Measurements from ENCODE around the gene FOXP1. TPM values are rescaled to one million over a fixed set of nuclear protein-coding genes. Genes with fewer than 3 reads are reported as not detected.

Gene FOXP1
- total and polyA plus RNA-seq, 2 of the 13 experiments (the other 11 are each of a cell fraction or from before 2014, with no cell fraction given) = 40.4 to 59.0 TPM

DNA sequence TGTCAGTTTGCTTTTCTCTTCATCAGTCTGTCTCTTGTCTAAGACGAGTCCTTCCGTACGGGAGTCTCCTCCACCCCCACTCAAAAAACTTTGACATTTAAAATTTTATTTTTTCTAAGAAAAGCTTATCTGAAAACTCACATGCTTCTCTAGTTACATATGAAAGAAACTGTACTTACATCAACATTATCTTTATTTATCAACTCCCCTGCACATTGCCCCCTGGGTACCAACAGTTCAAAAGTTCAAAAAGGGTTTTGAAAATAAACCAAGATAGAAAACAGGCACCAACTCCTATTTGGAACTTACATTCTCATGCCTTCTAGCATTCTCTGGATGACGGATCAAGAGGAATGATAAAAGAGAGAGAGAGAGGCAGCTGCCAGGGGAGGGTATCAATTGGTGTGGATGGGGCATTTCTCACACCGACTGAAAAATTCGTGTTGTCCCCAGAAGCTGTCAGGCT lies 182.5 kb downstream of the FOXP1 start (continued):
- TF ChIP-seq, protein P1, sequence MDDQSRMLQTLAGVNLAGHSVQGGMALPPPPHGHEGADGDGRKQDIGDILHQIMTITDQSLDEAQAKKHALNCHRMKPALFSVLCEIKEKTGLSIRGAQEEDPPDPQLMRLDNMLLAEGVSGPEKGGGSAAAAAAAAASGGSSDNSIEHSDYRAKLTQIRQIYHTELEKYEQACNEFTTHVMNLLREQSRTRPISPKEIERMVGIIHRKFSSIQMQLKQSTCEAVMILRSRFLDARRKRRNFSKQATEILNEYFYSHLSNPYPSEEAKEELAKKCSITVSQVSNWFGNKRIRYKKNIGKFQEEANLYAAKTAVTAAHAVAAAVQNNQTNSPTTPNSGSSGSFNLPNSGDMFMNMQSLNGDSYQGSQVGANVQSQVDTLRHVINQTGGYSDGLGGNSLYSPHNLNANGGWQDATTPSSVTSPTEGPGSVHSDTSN (CRISPR knock-in tag; IDR thresholded peaks at IDR 0.05; ENCODE audit: borderline replicate concordance) = no peak
- TF ChIP-seq KDM2A (CRISPR knock-in tag; IDR thresholded peaks at IDR 0.05; ENCODE audit: borderline replicate concordance, low read depth) (no peak), TEAD2 (CRISPR knock-in tag; IDR thresholded peaks at IDR 0.05) (no peak), KLF12 (CRISPR knock-in tag; IDR thresholded peaks at IDR 0.05; ENCODE audit: borderline replicate concordance) (no peak), KAT7 (CRISPR knock-in tag; IDR thresholded peaks at IDR 0.05; ENCODE audit: borderline replicate concordance) (no peak), HNF4A (CRISPR knock-in tag; IDR thresholded peaks at IDR 0.05) (peak; percentile 76), FOXA3 (CRISPR knock-in tag; IDR thresholded peaks at IDR 0.05) (0 out of 2 replicates have a peak, but pooled peaks have one; percentile 17), ZNF432 (CRISPR knock-in tag; IDR thresholded peaks at IDR 0.05; ENCODE audit: borderline replicate concordance) (no peak)
- TF ChIP-seq, protein P2, sequence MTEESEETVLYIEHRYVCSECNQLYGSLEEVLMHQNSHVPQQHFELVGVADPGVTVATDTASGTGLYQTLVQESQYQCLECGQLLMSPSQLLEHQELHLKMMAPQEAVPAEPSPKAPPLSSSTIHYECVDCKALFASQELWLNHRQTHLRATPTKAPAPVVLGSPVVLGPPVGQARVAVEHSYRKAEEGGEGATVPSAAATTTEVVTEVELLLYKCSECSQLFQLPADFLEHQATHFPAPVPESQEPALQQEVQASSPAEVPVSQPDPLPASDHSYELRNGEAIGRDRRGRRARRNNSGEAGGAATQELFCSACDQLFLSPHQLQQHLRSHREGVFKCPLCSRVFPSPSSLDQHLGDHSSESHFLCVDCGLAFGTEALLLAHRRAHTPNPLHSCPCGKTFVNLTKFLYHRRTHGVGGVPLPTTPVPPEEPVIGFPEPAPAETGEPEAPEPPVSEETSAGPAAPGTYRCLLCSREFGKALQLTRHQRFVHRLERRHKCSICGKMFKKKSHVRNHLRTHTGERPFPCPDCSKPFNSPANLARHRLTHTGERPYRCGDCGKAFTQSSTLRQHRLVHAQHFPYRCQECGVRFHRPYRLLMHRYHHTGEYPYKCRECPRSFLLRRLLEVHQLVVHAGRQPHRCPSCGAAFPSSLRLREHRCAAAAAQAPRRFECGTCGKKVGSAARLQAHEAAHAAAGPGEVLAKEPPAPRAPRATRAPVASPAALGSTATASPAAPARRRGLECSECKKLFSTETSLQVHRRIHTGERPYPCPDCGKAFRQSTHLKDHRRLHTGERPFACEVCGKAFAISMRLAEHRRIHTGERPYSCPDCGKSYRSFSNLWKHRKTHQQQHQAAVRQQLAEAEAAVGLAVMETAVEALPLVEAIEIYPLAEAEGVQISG (CRISPR knock-in tag; IDR thresholded peaks at IDR 0.05) = no peak
- TF ChIP-seq, protein P3, sequence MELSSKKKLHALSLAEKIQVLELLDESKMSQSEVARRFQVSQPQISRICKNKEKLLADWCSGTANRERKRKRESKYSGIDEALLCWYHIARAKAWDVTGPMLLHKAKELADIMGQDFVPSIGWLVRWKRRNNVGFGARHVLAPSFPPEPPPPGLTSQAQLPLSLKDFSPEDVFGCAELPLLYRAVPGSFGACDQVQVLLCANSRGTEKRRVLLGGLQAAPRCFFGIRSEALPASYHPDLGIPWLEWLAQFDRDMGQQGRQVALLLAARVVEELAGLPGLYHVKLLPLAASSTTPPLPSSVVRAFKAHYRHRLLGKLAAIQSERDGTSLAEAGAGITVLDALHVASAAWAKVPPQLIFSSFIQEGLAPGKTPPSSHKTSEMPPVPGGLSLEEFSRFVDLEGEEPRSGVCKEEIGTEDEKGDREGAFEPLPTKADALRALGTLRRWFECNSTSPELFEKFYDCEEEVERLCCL (CRISPR knock-in tag; IDR thresholded peaks at IDR 0.05; ENCODE audit: borderline replicate concordance) = no peak
- TF ChIP-seq, protein P4, sequence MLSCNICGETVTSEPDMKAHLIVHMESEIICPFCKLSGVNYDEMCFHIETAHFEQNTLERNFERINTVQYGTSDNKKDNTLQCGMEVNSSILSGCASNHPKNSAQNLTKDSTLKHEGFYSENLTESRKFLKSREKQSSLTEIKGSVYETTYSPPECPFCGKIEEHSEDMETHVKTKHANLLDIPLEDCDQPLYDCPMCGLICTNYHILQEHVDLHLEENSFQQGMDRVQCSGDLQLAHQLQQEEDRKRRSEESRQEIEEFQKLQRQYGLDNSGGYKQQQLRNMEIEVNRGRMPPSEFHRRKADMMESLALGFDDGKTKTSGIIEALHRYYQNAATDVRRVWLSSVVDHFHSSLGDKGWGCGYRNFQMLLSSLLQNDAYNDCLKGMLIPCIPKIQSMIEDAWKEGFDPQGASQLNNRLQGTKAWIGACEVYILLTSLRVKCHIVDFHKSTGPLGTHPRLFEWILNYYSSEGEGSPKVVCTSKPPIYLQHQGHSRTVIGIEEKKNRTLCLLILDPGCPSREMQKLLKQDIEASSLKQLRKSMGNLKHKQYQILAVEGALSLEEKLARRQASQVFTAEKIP (CRISPR knock-in tag; IDR thresholded peaks at IDR 0.05; ENCODE audit: borderline replicate concordance) = no peak
- TF ChIP-seq, protein P5, sequence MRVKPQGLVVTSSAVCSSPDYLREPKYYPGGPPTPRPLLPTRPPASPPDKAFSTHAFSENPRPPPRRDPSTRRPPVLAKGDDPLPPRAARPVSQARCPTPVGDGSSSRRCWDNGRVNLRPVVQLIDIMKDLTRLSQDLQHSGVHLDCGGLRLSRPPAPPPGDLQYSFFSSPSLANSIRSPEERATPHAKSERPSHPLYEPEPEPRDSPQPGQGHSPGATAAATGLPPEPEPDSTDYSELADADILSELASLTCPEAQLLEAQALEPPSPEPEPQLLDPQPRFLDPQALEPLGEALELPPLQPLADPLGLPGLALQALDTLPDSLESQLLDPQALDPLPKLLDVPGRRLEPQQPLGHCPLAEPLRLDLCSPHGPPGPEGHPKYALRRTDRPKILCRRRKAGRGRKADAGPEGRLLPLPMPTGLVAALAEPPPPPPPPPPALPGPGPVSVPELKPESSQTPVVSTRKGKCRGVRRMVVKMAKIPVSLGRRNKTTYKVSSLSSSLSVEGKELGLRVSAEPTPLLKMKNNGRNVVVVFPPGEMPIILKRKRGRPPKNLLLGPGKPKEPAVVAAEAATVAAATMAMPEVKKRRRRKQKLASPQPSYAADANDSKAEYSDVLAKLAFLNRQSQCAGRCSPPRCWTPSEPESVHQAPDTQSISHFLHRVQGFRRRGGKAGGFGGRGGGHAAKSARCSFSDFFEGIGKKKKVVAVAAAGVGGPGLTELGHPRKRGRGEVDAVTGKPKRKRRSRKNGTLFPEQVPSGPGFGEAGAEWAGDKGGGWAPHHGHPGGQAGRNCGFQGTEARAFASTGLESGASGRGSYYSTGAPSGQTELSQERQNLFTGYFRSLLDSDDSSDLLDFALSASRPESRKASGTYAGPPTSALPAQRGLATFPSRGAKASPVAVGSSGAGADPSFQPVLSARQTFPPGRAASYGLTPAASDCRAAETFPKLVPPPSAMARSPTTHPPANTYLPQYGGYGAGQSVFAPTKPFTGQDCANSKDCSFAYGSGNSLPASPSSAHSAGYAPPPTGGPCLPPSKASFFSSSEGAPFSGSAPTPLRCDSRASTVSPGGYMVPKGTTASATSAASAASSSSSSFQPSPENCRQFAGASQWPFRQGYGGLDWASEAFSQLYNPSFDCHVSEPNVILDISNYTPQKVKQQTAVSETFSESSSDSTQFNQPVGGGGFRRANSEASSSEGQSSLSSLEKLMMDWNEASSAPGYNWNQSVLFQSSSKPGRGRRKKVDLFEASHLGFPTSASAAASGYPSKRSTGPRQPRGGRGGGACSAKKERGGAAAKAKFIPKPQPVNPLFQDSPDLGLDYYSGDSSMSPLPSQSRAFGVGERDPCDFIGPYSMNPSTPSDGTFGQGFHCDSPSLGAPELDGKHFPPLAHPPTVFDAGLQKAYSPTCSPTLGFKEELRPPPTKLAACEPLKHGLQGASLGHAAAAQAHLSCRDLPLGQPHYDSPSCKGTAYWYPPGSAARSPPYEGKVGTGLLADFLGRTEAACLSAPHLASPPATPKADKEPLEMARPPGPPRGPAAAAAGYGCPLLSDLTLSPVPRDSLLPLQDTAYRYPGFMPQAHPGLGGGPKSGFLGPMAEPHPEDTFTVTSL (CRISPR knock-in tag; IDR thresholded peaks at IDR 0.05; ENCODE audit: borderline replicate concordance) = peak; percentile 70; the same call in 1 of the 2 replicates
